Stimulated activated CD8-positive, alpha-beta memory T cell treated with anti-CD3 and anti-CD28 coated beads, Interleukin-15, amount 100 ng/mL, for 1 hour (primary cell): ENCODE data around the gene ALG9.

ENCODE experiments used
- DNase-seq: peaks from one replicate; pipeline ENCODE4 v3.0.0-alpha.2; 2020; ENCODE audit warnings: low read depth

The ALG9 gene

DNA sequence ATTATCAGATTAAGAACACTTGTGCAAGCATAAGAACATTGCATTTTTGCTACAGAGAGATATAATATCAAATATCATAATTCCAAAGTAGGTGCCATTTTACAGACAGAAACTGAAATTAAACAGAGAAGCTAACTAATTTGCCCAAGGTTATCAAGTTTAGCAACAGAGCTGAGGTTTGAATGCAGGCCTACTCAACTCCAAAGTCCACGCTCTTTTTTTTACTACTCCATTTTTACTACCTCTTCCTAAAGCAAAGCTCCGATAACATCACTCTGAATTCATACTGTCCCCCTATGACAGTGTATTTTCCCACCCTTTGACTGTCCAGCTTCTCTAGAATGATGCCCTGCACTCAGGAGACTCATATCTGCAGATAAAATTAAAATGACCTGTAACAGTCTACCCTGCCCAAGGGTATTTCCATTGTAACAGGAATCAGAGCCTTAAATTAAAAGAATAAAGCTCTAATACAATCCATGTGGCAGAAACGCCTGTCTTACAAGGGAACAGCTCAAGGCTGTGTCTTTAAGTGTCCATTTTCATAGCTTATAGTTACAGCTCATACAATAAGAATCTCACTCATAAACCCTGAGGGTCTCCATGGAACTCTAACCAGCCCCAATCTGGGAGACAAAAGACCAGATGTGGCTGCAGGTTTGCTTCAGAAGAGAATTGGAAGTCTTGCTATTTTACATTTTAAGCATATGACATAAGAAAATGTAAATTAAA is 36.8 kb downstream of the ALG9 start:
- DNase-seq, result no peak

GRCh38 chr11:111833524-111833923 is 37.9 kb downstream of the ALG9 start:
- no peak for DNase-seq

- no peak for DNase-seq
These were observed 42.0 kb downstream of the ALG9 start for GRCh38 chr11:111829185-111829968.

GRCh38 chr11:111826322-111826950 is 44.9 kb downstream of the ALG9 start:
- DNase-seq, result no peak

DNA sequence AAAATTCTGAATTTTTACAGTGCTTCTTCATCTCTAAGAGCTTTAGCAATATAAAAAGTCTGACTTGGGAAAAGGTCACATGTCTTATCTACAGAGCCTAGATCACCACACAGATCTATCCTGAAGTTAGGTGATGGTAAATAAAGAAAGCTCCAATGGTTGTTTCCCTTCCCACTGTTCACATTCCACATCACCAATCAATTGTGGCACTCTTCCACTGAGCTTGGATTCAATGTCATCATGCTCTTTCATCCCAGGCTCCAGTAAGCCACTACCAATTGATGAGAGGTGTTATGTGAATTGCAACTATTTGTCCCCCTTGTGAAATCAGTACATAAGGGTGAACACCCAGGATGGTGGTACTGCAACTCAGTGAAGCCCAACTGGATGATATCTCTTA is 47.8 kb downstream of the ALG9 start:
- no peak for DNase-seq

- no peak for DNase-seq
These were observed 48.2 kb downstream of the ALG9 start for GRCh38 chr11:111823131-111823530.

DNA sequence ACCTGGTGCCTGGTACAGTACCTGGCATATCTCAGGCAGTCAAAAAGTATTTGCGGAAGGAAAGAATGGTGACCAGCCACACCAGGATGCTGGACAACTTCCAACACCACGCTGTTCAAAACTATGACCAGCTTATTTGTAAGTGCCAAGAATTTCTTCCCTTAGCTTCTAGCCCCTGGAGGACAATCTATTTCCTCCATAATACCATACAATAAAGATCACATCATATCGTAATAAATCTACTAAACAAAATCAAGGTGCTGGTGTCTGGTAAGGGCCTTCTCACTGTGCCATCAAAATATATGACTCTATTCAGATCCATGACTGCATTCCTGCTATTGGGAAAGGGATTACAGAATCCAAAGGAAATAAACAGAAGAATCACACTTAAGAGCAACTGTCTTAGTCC is 51.5 kb downstream of the ALG9 start:
- no peak for DNase-seq

GRCh38 chr11:111819161-111819828 is 52.1 kb downstream of the ALG9 start:
- no peak for DNase-seq

DNA sequence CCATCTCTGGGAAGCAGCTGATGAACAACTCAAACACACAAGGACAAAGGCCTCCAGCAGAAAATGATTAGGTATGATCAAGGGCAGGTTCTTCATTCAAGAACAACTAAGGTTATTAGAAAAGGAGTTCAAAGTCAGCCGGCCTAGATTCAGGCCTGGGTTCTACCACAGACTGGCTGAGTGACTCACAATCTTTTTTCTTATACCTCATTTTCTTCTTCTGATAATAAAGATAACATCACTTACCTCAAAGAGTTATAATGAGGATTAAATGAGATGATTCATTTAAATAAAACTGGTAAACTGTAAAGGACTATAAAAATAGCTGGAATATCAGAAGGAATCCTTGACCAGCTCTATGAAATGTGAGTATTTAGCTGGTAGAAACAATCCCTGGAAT is 55.9 kb downstream of the ALG9 start:
- DNase-seq, result no peak

GRCh38 chr11:111814557-111815320 is 56.6 kb downstream of the ALG9 start:
- no peak for DNase-seq

GRCh38 chr11:111814106-111814505 is 57.3 kb downstream of the ALG9 start:
- DNase-seq, result no peak

DNA sequence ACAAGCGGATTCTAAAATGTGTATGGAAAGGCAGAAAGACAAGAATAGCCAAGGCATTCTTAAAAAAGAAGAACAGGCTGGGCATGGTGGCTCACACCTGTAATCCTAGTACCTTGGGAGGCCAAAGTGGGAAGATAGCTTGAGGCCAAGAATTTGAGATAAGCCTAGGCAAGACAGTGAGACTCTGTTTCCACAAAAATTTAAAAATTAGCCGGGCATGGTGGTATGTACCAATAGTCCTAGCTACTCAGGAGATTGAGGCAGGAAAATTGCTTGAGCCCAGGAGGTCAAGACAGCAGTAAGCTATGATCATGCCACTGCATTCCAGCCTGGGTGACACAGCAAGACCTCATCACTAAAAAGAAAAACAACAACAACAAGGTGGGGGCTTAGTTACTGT is 59.2 kb downstream of the ALG9 start:
- no peak for DNase-seq

- DNase-seq, result no peak
These were observed 59.9 kb downstream of the ALG9 start for GRCh38 chr11:111811445-111811844.

DNA sequence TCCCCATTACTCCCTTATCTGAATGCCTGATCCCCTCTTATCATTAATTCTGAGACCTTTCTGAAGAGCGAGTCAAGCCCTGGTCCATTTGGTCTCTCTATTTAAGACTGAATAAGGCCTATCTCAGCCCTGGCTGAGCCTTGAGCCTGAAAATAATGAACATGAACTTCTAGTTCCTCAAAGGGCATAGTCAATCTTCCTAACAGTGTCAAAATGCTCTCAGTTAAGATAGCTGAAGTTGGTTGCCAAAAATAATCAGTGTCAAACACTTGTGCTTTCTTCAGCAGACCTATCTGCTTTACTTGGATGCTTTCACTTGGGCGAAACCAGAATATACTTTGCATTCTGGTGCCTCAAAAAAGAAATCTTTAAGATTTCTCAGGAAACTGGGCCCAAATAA is 62.5 kb downstream of the ALG9 start:
- DNase-seq, result no peak

DNA sequence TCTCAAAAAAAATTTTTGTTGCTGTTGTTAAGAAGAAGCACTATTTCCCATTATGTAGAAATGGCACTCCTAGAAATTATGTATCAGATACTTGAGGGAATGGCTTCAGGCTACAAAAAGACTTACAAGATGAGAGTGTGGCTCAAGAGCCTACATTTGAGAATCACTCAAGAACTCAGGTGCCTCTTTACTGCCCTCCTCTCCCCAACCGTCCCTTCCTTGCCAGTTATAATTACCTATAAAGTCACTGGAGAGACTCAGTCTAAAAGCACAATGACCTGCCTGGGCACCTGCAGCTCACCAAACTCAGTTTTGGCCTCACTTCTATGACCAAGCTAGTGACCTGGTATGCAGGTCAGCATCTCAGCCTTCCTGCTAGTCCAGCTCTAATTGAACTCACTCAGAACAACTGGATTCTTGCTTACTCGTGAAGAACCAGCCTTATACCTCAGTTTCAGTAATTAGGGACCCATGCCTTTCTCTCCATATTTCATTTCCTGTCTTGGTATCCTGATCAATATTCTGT is 63.3 kb downstream of the ALG9 start:
- no peak for DNase-seq

GRCh38 chr11:111807076-111807475 is 64.3 kb downstream of the ALG9 start:
- no peak for DNase-seq

- DNase-seq, result no peak
These were observed 70.2 kb downstream of the ALG9 start for GRCh38 chr11:111801135-111801534.

DNA sequence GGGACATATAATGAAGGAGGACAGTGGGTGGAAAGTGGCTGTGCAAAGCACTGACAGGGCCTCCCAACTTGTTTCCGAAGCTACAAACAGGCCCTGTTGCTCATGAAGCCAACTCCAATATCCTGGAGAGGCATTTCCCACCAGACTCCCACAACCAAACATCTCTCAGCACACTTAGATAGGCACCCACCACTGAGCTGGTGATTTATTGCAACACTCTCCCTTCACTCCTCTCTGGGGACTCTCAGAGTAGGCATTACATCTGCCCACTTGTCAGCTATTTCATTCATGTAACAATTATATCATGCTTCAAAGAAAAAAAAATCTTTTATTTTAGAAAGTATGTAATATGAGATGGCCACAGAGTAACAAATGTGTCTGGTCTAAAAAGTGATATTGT is 73.1 kb downstream of the ALG9 start:
- DNase-seq, result no peak

DNA sequence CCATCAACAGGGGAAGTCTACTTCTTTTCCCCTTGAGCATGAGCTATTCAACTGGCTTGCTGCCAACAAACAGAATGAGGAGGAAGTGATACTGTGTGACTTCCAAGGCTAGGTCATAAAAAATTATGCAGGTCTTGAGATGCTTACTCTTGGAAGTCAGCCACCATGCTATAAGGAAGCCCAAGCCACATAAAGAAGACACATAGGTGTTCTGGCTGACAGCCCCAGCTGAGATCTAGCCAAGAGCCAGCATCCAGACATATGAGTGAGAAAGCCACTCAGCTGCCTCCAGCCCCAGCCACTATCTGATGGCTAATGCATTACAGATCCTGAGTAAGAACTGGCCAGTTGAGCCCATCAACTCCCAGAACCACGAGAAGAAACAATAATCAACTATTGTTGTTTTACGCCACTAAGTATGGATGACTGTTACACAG is 74.2 kb downstream of the ALG9 start:
- DNase-seq, result no peak

DNA sequence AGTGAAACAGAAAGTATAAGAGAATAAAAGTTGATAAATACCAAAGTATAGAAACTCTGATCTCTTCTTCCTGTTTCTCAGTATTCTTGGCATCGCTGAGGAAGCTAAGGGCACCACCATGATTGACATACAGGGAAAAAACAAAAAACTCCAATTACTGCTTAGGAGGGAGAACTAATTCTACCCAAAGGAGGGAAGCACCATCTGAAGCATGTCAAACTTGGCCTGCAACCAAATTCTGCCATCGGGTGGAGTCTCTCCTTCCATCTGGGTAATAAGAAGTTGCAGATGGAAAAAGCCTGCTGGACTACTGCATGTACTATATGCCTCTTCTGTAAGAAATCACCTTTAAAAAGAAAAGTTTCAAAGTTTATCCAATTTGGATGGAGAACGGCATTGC is 74.7 kb downstream of the ALG9 start:
- DNase-seq, result no peak

- no peak for DNase-seq
These were observed 75.9 kb downstream of the ALG9 start for GRCh38 chr11:111795334-111795985.
